Measurements from ENCODE around the gene CDC45.

GRCh38 chr22:19494001-19494560, 14.4 kb downstream of the CDC45 start:
- no peak for TF ChIP-seq CTCF (IDR thresholded peaks at IDR 0.05)
- TF ChIP-seq EP300 (IDR thresholded peaks at IDR 0.05), result no peak
- no peak for TF ChIP-seq POLR2A (IDR thresholded peaks at IDR 0.05)

All from ovary (tissue), 3 donors.